HepG2 (cell line): Measurements from ENCODE around the gene TOX4. TPM values are rescaled to one million over a fixed set of nuclear protein-coding genes. Genes with fewer than 3 reads are reported as not detected.

Experiments
- CBX2 ChIP-seq, 2 experiments: fragments of 200-600 bp in 1 of 2; sonication (generic); formaldehyde crosslinking in 1 of 2; IDR thresholded peaks; 2 replicates each; pipeline versions ENCODE4 v1.7.0 to v1.8.1; 2018 to 2022; ENCODE audit warnings: low read depth in 2 of 2, low read length in 1 of 2, mild to moderate bottlenecking in 1 of 2, missing genetic modification reagents in 1 of 2
- CSRNP2 ChIP-seq: sonication (generic); formaldehyde crosslinking; conservative IDR thresholded peaks from 2 replicates; pipeline ENCODE4 v1.8.0; 2022; ENCODE audit warnings: low read depth, missing genetic modification reagents
- JARID2 ChIP-seq: sonication (generic); formaldehyde crosslinking; IDR thresholded peaks from 2 replicates; pipeline ENCODE4 v1.8.1; 2023; ENCODE audit warnings: missing genetic modification reagents, inconsistent platforms; ENCODE audit not compliant: insufficient replicate concordance
- MEIS1 ChIP-seq: sonication (generic); formaldehyde crosslinking; IDR thresholded peaks from 2 replicates; pipeline ENCODE4 v1.9.0; 2021; ENCODE audit warnings: mild to moderate bottlenecking, missing genetic modification reagents, moderate library complexity, borderline replicate concordance
- MTA1 ChIP-seq: sonication (generic); formaldehyde crosslinking; IDR thresholded peaks from 2 replicates; pipeline ENCODE4 v1.4.0; 2020; ENCODE audit warnings: missing genetic modification reagents, mild to moderate bottlenecking, borderline replicate concordance
- NFYB ChIP-seq: sonication (generic); formaldehyde crosslinking; IDR thresholded peaks from 2 replicates; pipeline ENCODE4 v1.4.0; 2020; ENCODE audit warnings: missing genetic modification reagents
- PHF21A ChIP-seq: sonication (generic); formaldehyde crosslinking; IDR thresholded peaks from 2 replicates; pipeline ENCODE4 v1.5.0; 2020; ENCODE audit warnings: mild to moderate bottlenecking, missing genetic modification reagents
- PHF5A ChIP-seq: IDR thresholded peaks from one replicate; pipeline ENCODE4 v1.6.1; 2018; ENCODE audit warnings: low read depth, missing genetic modification reagents; ENCODE audit not compliant: unreplicated experiment
- SKI ChIP-seq: fragments of 450-650 bp; IDR thresholded peaks from one replicate; pipeline ENCODE4 v1.6.1; 2018; ENCODE audit warnings: mild to moderate bottlenecking; ENCODE audit not compliant: partially characterized antibody
- SOX13 ChIP-seq, 3 experiments: fragments of 450-650 bp in 1 of 3; sonication (generic) in 1 of 3; formaldehyde crosslinking in 1 of 3; IDR thresholded peaks in 2 of 3; conservative IDR thresholded peaks in 1 of 3; 2 replicates each; pipeline versions ENCODE4 v1.5.0 to v1.6.1; 2016 to 2020; ENCODE audit warnings: antibody characterized with exemption in 1 of 3, mild to moderate bottlenecking in 1 of 3, missing compliant biosample characterization in 1 of 3, missing genetic modification reagents in 1 of 3, moderate library complexity in 1 of 3
- YEATS4 ChIP-seq: sonication (generic); formaldehyde crosslinking; IDR thresholded peaks from 2 replicates; pipeline ENCODE4 v1.4.0; 2020; ENCODE audit warnings: missing genetic modification reagents, borderline replicate concordance
- ZBTB46 ChIP-seq: sonication (generic); formaldehyde crosslinking; IDR thresholded peaks from 2 replicates; pipeline ENCODE4 v1.4.0; 2020; ENCODE audit warnings: mild to moderate bottlenecking, missing genetic modification reagents, borderline replicate concordance
- ZNF768 ChIP-seq: sonication (generic); formaldehyde crosslinking; IDR thresholded peaks from 2 replicates; pipeline ENCODE4 v1.4.0; 2020; ENCODE audit warnings: missing genetic modification reagents
- ZNF878 ChIP-seq: sonication (generic); formaldehyde crosslinking; IDR thresholded peaks from 2 replicates; pipeline ENCODE4 v1.8.1; 2023; ENCODE audit warnings: mild to moderate bottlenecking, missing genetic modification reagents, moderate library complexity
- polyA plus RNA-seq, 8 experiments: library from polyadenylated mRNA; depleted of rRNA in 3 of 8; stranded (reverse) in 7 of 8; unstranded in 1 of 8; fragments of >200 nt; fragmentation: Illumina TruSeq in 4 of 8; extraction: Trizol in 4 of 8; gene quantifications; 2 replicates each; pipeline versions ENCODE4 v1.2.1 to v1.2.3, GENCODE V29; 2011 to 2016; ENCODE audit warnings: low read depth in 4 of 8, missing spikeins in 1 of 8, mixed read lengths in 1 of 8; ENCODE audit not compliant: insufficient read depth in 1 of 8
- total RNA-seq, 5 experiments: library from RNA; depleted of rRNA; stranded (reverse); fragments of >200 nt; fragmentation: Illumina TruSeq; extraction: Trizol; gene quantifications; 2 replicates each; pipeline ENCODE4 v1.2.3, GENCODE V29; 2016; ENCODE audit warnings: low read depth in 1 of 5
- TF ChIP-seq, protein P1 (sequence below): sonication (generic); formaldehyde crosslinking; IDR thresholded peaks from 2 replicates; pipeline ENCODE4 v1.4.0; 2020; ENCODE audit warnings: missing genetic modification reagents, borderline replicate concordance
- TF ChIP-seq, protein P2 (sequence below): sonication (generic); formaldehyde crosslinking; IDR thresholded peaks from 2 replicates; pipeline ENCODE4 v1.5.0; 2020; ENCODE audit warnings: missing genetic modification reagents, mild to moderate bottlenecking, borderline replicate concordance

TOX4 gene
- total and polyA plus RNA-seq, 2 of the 13 experiments (the other 11 are each of a cell fraction or from before 2014, with no cell fraction given), result 71.8 to 163 TPM

GRCh38 chr14:21476925-21477681, at the start of gene TOX4, which contains the start of gene RAB2B (continued):
- TF ChIP-seq YEATS4 (CRISPR knock-in tag) (peak; percentile 74), CBX2 (IDR thresholded peaks at IDR 0.05; ENCODE audit: low read depth, low read length) (no peak), CBX2 (CRISPR knock-in tag; IDR thresholded peaks at IDR 0.05; ENCODE audit: low read depth) (no peak; the same call in 1 of the 2 replicates), SOX13 (IDR thresholded peaks at IDR 0.05) (peak; percentile 37; the same call in 1 of the 2 replicates), SOX13 (CRISPR knock-in tag; conservative IDR thresholded peaks at IDR 0.05 in 1 of 2, IDR thresholded peaks at IDR 0.05 in 1 of 2) (peak; percentile 53 to 58; a peak in 2 of 4 replicates), ZNF768 (no peak; the same call in 1 of the 2 replicates), CSRNP2 (CRISPR knock-in tag) (0 out of 2 replicates have a peak, but pooled peaks have one; percentile 68), PHF21A (CRISPR knock-in tag) (peak; percentile 93), MTA1 (CRISPR knock-in tag) (0 out of 2 replicates have a peak, but pooled peaks have one; percentile 73), ZNF878 (peak; percentile 72; the same call in 1 of the 2 replicates), NFYB (CRISPR knock-in tag) (peak; percentile 91), JARID2 (CRISPR knock-in tag) (no peak), ZBTB46 (CRISPR knock-in tag) (no peak), MEIS1 (peak; percentile 66; the same call in 1 of the 2 replicates), SKI (peak; percentile 49), PHF5A (no peak)
- TF ChIP-seq, protein P1, sequence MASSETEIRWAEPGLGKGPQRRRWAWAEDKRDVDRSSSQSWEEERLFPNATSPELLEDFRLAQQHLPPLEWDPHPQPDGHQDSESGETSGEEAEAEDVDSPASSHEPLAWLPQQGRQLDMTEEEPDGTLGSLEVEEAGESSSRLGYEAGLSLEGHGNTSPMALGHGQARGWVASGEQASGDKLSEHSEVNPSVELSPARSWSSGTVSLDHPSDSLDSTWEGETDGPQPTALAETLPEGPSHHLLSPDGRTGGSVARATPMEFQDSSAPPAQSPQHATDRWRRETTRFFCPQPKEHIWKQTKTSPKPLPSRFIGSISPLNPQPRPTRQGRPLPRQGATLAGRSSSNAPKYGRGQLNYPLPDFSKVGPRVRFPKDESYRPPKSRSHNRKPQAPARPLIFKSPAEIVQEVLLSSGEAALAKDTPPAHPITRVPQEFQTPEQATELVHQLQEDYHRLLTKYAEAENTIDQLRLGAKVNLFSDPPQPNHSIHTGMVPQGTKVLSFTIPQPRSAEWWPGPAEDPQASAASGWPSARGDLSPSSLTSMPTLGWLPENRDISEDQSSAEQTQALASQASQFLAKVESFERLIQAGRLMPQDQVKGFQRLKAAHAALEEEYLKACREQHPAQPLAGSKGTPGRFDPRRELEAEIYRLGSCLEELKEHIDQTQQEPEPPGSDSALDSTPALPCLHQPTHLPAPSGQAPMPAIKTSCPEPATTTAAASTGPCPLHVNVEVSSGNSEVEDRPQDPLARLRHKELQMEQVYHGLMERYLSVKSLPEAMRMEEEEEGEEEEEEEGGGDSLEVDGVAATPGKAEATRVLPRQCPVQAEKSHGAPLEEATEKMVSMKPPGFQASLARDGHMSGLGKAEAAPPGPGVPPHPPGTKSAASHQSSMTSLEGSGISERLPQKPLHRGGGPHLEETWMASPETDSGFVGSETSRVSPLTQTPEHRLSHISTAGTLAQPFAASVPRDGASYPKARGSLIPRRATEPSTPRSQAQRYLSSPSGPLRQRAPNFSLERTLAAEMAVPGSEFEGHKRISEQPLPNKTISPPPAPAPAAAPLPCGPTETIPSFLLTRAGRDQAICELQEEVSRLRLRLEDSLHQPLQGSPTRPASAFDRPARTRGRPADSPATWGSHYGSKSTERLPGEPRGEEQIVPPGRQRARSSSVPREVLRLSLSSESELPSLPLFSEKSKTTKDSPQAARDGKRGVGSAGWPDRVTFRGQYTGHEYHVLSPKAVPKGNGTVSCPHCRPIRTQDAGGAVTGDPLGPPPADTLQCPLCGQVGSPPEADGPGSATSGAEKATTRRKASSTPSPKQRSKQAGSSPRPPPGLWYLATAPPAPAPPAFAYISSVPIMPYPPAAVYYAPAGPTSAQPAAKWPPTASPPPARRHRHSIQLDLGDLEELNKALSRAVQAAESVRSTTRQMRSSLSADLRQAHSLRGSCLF (CRISPR knock-in tag), result no peak
- TF ChIP-seq, protein P2, sequence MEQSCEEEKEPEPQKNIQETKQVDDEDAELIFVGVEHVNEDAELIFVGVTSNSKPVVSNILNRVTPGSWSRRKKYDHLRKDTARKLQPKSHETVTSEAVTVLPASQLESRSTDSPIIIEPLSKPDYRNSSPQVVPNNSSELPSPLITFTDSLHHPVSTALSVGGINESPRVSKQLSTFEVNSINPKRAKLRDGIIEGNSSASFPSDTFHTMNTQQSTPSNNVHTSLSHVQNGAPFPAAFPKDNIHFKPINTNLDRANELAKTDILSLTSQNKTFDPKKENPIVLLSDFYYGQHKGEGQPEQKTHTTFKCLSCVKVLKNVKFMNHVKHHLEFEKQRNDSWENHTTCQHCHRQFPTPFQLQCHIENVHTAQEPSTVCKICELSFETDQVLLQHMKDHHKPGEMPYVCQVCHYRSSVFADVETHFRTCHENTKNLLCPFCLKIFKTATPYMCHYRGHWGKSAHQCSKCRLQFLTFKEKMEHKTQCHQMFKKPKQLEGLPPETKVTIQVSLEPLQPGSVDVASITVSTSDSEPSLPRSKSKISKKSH, result peak; percentile 66; the same call in 1 of the 2 replicates
